GM19043 (cell line): ENCODE measurements around the gene WWOX.

Source experiments
- ATAC-seq: cut with Tn5 transposase; IDR thresholded peaks from one replicate; pipeline ENCODE4 v1.9.1; 2021; ENCODE audit warnings: low read depth; ENCODE audit not compliant: unreplicated experiment

Gene WWOX

DNA sequence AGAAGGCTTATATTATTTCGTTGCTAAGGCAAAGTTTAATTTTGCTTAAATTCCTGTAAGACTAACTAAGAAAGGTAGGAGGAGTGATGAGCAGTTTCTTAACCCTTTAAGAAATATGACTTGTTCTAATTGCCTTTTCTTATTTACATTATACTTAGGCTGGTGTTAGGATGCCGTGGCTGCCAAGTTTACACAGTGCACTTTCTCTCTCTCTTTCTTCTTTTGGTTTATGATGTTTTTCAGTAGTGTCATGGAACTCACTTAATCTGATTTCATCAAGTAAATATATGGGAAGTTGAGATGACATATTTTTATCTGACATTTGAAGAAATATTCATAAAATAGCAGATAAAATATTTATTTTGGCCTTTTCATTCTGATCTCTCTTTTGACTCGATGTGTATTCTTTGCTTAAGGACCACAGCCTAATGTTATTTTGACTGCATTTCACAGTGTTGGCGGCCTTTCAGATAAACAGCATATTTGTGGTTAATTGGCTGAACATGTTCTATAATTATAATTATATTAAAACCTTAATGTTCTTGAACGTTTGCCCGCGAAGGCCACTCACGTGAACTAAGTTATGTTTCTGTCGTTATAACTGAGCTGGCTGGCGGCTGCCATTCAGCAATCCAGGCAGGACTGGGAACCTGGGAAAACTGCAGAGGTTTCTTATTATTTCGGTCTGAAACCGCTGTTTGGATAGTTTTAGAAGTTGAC is 191.6 kb downstream of the WWOX start:
- ATAC-seq, result no peak

DNA sequence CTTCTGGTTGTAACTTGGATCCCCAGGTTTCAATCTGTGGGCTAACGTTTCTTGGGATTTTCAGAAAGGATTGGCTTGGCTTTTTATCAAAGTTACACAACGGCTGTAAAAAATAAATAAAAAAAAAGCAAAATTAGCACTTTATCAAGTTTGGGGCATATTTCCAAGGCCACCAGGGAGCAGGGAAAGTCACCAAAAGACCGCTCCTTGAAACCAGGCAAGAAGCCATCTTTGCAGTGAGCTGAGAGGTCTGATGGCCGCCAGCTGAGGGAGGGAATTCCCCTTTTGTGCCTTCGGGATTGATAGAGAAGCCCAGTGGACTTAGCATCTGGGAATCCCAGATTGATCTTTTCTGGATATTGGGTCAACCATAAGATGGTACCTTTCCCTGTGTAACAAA is 192.2 kb downstream of the WWOX start:
- ATAC-seq, result no peak

DNA sequence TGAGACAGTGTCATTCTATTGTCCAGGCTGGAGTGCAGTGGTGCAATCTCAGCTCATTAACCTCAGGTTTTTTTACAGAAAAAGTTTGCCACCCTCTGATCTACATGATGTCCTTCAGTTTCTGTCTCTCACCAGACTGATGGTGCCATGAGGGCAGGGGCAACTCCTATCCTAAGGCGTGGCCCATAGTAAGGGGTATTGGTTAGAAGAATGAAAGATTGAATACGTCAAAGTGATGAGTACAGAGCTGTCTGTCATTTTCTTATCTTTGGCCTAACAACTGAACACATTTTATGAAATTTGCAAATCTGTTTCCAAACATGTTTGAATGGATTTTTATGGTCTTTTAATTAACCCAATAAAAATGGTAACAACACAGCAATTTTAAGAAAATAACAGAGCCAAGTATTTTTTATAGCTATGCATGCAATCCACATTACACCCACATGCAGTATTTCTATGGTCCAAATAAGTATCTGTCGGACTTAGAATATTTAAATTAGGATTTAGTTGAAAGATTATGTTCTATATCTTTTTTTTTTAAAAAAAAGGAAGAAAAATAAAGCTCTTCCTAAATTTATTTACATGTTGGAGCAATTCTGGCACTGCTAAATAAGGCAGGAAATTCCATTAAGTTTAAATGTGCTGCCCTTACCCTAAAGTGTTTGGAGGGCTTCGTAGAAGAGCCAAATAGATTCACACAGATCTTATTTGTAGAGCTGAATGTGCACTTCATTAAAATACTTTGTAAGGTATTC is 192.8 kb downstream of the WWOX start:
- no peak for ATAC-seq

DNA sequence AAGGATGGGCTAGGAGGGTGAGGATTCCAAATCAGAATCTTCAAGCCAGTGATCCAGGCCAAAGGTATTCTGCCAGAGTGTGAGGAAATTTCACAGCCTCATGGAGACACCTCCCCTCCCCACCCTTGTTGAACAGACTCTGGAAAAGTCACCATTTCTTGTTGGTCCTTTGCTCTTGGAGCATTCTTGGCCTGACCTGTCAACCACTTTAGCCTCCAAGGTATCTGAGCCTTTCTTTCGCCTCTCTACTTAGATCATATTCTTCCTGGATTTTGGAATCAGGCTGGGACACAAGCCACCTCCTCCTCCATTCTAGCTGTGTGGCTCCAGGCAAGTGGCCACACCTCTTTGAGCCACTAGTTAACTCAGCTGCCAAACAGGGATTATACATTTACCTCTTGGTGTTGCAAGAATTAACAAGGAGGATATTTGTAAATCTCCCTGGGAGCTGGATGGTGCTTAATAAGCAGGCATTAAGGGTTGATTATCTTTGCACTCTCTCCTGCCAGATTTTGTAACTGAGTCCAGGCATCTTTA is 193.5 kb downstream of the WWOX start:
- no peak for ATAC-seq

DNA sequence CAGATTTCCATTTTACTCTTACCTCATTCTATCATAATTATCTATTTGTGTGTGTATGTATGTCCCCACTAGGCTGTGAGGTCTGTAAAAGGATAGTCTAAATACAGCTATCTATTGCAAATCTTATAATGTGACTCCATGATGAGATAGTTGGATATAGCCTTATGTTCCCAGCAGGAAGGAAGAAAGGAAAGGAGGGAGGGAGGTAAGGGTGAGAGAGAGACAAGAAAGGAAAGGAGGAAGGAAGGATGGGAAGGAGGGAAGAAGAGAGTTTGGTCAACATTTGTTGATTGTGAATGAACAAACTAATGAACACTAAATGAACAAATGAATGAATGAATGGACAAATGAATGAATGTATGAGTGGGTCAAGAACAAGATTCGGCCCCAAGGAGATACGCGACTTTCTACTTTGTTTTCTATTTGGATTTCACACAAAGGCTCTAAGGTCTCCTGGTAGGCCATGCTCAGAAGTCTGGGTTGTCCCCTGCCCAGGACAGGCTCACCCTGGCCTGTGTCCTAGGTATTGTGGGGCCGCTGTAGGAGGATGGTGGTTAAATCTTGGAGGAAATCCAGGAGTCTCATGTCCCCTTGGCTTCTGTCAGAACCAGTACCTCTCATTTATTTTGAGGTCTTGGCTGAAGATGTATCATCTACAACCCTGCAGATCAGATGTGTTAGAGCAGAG is 195.2 kb downstream of the WWOX start:
- ATAC-seq, result no peak

DNA sequence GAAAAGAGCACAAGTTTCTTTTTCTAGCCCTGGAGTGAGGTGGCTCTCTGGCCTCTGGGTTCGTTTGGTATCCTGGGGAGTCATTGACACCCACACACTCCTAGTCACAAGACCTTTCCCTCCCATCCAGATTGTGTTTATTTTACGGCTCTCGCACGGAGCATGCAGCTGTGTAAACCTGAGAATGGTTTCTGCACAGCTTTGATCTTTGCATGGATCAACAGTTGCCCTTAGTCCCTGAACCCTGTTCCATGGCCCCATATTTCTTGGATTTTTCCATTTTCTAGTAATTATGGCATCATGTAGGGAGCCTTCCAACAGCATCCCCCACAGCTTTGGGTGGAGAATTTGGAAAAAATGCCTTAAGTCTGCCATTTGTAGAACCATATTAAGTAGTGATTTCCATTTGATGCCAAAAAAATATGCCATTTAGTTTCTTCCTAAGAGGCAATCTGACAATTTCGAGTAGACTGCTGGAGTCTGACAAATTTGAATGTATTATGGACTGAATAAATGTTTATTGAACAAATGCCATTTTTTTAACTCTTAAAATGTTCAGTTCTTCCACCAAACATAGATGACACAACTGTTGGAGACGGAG is 197.7 kb downstream of the WWOX start:
- no peak for ATAC-seq

DNA sequence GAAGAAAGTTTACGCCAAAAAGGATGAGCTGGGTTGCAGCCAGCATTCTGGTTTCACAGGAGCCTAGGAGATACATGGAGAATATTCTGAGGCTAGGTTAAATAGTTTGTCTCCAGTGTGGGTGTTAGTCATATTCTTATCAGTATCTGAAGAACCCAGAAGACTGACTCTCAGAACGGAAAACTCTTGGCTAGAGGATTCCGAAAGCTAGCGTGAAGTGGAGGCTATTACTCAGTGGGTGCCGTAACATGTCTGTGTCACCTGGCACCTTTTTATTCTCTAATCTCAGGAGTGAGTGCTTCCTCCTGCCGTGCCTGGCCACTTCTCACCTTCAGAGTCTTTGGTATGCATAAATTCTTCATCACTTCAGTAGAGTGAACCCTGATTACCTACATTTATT is 199.5 kb downstream of the WWOX start:
- ATAC-seq, result no peak

DNA sequence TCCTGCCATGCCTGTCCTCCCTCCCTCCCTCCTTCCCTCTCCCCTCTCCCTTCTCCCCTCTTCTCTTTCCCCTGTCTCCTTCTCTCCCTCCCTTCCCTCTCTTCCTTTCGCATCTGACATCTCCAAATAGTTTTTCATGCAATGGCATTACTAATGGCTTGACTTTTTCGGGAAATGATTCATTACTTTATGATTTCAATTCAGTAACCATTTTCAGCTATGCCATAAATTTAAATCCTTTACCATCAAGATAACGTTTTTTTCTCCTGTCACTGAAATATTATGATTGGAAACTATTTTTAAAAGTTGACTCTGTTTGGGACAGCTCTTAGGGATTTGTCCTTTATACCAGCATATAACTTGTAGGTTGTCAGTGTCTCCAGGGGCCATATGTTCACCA is 201.0 kb downstream of the WWOX start:
- no peak for ATAC-seq

DNA sequence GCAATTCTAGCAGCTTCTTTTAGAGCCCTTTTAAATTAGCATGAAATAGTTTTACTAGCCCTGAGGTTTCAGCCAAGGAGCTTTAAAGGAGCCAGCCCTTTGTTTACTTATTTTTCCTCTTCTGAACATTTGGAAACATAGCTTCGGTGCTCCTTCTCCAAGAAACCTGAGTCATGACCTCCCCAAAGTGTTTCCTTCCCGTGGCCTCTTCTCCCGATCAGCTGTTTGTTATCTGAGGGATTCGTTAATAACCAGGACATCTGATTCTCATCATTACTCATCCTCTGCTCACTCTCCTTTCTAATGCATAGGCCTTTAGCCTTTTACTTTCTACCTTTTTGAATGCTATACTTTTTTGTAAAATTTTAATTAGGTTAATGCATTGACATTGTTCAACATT is 204.5 kb downstream of the WWOX start:
- no peak for ATAC-seq

DNA sequence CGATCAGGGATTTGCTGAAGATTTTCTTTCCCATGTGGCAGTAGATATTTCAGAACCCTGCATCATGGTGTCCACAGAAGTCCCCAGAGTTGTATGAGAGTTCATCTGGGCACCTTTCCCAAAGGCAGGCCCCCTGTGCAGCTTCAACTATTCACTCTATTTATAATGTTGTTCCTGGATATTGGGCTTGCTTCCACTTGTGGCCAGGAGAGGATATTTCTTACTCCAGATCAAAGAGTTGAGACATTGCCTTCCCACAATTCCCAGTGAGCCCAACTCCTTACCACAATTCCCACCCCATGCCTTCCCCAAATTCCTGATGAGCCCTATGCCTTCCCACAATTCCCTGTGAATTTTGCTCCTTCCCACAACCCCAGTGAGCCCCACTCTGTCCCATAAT is 206.9 kb downstream of the WWOX start:
- ATAC-seq, result no peak

DNA sequence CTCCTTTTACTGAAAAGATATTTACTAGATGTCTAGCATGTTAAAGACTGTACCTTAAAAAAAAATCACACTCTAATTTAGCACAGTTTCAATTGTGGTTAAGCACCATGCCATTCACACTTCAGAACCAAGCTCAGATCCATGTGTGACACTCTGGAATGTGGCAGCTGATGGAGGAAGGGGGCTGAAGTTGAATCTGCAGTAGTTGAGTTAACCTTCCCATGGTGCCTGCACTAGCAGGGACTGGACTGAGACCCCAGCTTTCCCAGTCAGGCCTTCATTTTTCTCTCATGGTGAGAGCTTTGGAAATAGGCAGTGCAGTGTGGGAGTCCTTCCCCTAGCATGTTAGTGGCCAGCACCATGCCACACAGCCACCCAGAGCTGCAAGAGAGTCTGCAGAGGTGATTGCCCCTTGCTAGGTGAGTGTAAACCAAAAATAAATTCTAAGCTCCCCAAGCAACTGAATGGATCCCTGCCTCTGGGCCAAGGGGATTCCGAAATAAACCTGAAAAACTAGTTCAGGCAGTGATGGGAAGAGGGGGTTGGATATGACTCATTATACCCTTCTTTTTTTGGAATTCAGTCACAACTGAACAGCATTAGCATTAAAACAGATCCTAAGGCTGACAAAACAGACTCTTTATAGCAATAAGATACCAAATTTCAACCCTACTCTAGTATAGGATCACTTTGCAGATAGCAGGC is 208.5 kb downstream of the WWOX start:
- ATAC-seq, result no peak

DNA sequence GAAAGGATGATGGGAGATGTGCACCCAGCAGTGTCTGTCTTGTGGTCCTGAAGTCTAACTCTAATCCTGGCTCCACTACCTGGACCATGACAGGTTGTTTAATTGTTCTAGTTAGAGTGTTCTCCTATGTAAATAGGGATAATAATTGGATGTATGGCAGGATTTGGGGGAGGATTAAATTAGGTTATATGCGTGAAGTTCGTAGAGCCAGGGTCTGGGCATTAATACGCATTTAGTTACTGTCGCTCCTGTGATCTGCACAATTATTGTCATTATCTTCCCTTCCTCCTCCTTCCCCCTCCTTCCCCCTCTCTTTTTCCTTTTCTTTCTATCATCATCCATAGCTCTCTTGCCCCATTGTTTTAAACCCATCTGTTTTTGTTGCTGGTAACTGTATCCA is 210.3 kb downstream of the WWOX start:
- no peak for ATAC-seq

DNA sequence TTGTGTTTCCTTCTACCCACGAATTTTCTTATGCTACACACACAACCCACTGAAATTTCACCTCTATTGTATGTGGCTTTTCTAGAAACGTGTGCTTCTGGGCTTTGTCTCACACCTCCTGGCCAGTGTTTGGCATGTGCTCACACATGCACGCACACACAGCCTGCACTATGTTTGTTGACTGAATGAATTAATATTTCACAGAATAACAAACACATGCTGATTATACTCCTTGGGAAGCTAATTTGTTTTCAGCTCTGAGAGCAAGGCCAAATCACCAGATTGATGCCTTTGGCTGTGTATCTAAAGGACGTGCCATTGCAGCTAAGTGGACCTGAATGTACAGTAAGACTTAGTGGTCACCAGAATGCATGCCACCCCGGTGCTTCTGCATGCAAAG is 210.7 kb downstream of the WWOX start:
- ATAC-seq, result no peak

DNA sequence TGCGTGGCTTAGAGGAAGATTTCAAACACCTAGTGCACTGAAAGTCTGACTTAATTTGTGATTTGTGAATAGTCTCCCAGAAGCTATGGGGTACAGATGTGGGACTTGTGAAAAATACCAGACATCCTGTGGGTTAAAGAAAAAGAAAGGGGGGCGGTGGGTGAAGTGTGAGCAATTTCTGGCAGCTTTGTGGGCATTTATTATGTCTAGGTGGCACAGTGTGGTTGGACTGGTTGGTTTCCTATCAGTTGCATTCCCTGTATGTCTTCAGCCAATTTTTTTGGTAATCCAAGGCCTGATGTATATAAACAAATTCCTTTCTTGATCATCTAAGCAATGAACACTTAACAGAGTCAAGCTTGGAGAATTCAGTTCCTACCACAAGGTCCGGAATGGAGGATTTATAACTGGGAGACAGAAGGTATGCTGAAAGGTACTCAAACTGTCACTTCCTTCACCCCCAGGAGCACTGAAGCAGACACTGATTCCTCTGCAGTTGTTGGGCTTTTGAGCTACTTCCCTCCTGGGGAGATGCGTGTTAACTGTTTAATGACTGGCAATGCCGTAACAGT is 211.6 kb downstream of the WWOX start:
- ATAC-seq, result no peak

DNA sequence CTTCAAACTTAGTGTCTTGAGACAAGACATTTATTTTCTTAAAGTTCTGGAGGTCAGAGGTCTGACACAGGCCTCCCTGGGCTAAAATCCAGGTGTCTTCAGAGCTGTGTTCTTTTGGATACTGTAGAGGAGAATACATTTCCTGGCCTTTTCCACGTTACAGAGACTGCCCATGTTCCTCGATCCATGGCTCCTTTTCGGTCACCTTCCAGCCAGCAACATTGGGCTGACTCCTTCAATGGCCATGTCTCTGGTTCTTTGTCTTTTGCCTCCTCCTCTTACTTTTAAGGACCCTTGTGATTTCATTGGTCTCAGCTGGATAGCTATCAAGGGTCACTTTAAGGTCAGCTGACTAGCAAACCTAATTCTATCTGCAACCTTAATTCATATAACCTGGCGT is 212.4 kb downstream of the WWOX start:
- no peak for ATAC-seq

DNA sequence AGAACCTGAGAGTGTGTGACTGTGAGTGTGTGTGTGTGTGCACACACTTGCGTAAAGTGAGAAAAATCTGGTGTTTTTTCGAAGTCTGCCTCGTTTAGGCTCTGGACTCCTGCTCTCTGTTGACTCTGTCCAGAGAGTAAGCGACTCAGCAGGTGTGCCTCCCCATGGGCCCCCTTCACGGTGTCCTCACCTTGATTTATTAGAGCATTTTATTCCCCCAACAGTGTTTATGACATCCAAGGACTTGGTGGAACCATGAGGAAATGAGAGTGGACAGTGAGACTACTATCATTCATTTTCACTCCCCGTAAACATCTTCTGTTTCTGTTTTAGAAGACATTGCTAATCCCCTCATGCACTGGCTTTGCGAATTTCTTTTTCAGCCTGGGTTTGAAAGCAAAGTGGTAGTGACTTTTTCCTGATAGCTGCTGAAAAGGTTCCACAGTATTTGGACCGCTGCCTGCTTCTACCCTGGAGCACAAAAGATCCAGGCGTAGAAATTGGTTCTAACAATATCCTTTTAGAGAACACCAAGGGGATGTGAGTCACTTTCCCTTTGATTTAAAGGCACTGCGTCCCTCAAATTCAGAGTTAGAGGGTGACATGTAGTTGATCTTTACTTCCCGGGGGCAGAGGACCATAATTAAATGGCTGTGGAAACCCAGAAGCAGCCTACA is 218.2 kb downstream of the WWOX start:
- no peak for ATAC-seq

DNA sequence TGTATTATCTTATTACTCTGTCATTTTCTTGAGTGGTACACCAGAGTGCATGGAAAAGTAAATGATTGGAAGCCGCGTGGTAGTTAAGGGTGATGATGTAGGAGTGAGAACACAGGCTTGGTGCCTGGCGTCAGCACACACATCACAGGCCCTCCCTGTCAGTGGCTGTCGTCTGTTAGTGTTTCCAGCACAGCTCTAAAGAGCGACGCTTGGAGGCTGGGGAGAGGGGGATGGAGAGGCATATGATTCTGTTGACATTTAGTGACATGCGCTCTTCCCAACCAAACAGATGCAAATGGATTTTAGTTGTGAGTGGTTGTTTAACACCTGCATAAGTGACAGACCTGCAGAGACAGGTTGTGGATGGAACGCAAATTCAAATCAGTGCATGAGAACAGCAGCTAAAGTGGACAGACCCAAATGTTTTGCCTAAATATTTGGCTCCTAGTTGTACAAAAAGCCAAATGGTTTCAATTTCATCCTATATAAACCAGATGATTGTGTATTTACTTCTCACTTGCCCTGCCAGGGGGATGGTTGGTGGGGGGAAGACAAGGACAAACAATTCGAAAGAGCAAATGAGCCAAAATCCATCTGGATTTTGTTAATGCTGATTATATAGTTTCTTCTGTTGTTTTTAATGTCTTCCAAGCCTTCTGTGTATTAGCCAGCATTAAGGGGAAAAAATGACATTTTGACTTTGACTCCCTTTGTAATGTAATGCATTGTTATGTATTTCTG is 222.3 kb downstream of the WWOX start:
- ATAC-seq, result no peak

DNA sequence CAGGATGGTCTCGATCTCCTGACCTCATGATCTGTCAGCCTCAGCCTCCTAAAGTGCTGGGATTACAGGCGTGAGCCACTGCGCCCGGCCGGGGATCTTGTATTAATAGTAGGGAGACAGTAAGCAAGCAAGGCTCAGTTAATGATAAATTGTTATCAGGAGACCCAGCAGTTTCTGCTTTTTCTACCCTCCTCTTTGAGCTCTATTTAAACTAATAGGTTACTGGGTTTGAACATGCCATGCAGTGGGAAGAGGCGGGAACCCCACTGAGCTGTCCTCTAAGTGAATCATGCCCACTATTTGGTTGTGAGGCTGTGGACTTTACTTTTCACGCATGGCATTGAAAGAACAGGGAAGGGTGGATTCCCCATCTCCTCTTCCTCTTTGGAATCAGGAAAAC is 223.9 kb downstream of the WWOX start:
- no peak for ATAC-seq
